HG02852 (cell line): ENCODE data around the gene PTGES2.
A peak's percentile ranks its signal among the peaks of the same experiment; 100 is the strongest.
"Not testable (repeated sequence)": the region's sequence is repeated elsewhere in the genome, so short reads cannot be mapped to it uniquely, and the experiment has no call there.

ENCODE experiments used
- ATAC-seq: cut with Tn5 transposase; IDR thresholded peaks from one replicate; pipeline ENCODE4 v1.9.1; 2021; ENCODE audit warnings: mild to moderate bottlenecking, moderate library complexity; ENCODE audit not compliant: unreplicated experiment

Gene PTGES2

DNA sequence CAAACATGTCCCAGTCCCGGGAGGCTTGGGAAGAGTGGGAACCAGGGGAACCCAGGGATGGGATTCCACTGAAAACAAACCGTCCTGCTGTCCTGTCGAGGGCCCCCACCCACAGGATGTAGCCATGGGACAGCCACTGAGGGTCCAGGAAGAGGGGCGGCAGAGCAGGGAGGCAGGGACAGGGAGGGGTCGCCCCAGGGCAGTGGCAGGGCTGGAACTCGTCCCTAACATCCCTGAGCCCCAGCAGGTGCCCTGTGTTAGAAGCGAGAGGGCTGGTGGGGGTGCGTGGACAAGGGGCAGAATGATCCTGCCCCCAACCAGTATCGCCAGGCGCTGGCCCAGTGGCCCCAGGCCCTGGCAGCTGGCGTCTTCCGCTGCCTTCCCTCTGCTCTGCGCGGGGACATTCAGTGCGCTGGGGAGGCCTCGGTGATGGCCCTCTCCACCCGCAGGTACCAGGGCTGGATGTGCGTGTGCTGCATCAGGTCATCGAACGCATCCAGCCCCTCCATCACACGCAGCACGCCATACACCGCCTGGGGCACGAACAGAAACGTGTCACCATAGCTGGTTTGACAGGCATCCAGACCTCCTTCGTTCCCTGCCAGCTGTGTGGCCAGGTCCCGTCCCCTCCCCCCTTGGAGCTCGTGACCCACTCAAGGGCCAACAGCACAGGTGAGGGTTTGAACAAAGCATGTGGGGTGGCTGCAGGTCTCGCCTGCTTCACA, 6.6 kb downstream of the PTGES2 start:
- no peak for ATAC-seq

DNA sequence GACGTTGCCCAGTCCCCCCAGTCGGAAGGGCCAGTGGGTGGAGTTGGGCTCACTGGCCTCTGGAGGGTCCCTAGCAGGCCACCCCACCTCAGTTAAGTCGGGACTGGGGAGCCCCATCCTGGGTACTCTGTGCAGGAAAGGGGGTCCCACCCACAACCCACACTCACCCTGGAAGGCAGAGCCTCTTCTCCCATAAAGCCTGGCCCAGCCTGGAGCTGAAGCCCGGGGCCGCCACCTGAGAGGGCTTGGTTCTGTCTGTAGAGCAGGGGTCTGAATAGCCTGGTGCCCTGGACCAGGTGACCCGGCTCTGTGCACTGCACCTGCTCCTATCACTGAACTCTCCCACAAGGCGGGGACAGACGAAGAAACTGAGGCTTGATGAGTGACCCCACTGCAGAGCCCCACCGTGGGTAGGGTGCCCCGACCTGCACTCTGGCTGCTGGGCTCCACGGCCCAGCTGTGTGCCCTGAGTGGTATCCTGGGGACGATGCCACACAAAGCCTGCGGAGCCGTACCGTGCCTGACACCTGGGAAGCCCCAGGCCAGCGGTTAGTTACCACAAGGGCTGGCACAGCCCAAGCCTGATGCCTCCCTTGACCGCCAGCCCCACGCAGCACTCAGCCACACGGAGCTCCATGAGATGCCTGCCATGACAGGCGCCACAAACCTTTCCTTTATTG, 7.3 kb downstream of the PTGES2 start:
- no peak for ATAC-seq

DNA sequence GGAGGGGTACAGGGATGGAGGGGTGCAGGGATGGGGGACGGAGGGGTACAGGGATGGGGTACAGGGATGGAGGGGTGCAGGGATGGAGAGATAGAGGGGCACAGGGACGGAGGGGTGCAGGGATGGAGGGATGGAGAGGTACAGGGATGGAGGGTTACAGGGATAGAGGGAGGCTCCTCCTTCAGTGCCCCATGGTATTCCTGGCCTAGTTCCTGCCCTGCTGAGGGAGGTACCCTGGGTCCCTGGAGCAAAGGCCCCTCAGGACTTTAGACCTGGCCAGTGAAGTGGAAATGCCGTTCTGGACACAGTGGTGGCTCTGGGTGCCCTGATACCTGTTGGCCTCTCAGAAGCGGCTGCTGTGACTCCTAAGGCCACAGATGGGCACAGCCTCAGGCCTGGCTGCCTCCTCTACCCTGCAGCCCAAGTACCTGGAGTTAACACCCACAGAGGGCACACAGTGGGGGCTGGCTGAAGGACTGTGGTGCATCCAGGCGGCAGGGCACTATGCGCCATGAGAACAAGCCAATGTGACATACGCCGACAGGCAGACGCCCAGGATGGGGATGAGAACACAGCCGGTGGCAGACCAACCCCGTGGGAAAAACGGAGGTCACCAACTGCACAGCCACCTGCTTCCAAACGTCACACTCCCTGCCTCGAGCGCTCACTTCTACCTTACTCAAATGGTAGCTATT, 8.4 kb downstream of the PTGES2 start:
- no peak for ATAC-seq

DNA sequence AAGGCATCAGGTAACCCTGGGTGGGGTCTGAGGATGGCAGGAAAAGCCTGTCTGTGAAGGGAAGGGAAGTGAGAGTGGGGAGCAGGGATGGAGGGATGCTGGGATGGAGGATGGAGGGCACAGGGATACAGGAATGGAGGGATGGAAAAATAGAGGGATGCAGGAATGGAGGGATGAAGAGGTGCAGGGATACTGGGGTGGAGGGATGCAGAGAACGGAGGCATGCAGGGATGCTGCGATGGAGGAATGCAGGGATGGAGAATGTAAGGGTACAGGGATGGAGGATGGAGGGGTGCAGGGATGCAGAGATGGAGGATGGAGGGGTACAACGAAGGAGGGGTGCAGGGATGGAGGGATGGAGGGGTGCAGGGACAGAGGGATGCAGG, 9.1 kb downstream of the PTGES2 start:
- ATAC-seq, result no peak

DNA sequence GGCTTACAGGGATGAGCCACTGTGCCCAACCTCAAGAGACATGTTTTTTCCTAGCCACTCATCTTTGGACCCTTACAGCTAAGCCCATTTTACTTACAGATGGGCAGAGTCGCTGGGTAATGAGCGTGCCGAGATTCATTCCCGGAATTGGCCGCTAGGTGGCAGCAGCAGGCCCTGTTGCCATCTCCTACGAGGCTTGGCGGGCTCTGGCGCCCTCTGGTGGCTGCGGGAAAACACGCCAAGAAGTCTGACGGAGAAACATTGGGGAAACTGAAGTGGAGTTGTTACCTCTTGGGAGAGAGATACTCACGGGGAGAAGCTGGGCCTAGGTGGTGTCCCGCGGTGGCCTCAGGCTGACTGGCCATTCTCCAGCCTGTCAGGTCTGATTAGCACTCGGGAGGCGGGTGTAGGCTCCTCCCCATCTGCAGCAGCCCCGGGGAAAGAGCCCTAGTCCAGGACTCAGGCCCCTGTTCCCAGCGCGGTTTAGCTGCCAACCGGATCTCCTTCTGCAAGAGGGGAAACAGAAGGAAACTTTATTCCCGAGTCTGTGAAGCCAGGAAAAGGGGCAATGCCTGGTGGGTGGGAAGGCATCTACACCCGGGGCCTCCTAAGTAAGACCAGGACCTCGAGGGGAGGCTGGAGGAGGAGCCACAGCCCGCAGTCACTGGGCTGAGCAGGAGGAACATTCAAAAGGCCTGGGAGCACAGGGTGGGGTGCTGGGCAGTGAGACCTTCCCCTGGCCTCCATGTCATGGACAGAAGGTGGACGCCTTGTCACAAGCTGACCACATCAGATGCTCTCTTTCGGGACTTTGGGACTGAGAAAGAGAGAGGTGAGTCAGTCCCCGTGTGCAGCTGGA, 9.7 kb downstream of the PTGES2 start:
- peak; percentile 65 for ATAC-seq

DNA sequence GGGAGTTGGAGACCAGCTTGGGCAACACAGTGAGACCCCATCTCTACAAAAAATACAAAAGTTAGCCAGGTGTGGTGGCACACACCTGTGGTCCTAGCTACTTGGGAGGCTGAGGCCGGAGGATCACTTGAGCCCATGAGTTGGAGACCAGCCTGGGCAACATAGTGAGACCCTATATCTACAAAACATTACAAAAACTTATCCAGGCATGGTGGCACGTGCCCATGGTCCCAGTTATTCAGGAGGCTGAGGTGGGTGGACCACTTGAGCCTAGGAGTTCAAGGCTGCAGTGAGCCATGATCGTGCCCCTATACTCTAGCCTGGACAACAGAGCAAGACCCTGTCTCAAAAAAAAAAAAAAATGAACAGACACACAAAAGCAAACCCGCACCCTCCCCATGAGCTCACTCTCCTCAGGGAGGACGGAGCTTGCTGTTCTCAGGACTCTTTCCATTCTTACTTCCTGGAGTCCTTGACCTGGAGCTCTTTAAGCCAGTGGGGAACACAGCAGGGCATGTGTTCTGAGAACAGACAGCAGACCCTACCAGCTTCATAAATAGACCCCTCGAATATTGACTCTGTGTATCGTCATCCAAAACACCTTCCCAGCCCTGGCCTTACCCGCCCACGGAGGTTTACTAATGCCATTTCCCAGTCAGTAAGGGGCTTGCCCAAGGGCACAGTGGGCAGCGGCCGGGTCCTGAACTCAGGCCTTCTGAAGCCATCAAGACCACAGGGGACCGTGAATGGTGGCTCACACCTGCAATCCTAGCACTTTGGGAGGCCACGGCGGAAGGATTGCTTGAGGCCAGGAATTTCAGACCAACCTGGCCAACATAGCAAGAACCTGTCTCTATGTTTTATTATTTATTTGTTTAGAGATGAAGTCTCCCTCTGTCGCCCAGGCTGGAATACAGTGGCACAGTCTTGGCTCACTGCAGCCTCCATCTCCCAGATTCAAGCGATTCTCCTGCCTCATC, 11.1 kb downstream of the PTGES2 start:
- ATAC-seq, result no peak

DNA sequence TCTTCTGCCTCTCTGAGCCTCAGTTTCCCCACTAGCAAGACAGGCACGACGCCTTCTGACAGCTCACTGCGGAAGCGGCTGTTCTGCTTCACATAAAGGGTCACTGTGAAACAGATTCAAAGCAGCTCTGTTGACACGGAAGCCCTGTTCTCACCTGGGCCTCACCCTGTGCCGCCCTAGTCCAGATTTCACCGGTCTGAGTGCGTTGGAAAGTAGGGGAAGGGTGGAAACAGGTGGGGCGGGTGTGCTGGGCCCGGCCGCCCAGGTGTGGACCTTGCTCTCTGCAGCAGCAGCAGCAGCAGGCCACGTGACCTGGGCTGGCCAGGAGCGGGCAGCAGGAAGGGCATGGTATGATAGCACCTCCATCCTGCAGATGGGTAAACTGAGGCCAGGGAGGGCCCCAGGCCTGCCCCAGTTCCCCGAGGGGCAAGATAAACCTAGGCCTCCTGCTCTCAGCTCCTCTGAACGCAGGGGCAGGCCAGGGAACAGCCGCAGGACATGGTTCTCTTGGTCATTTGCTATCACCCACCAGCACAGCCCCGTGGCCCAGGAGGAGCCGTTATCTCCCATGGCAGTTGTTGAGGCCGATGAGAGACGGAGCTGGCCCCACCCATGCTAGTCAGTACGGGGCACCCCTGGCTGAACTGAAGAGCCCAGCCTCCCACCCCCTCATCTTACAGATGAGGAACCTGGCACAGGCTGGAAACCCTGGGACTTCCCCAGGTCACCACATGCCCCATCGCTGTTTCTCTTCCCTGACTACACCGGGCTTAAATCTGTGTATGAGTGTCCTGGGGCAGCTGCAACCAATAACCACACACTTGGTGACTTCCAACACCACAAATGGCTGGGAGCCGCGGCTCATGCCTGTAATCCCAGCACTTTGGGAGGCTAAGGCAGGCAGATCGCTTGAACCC, 12.1 kb downstream of the PTGES2 start:
- ATAC-seq, result no peak

DNA sequence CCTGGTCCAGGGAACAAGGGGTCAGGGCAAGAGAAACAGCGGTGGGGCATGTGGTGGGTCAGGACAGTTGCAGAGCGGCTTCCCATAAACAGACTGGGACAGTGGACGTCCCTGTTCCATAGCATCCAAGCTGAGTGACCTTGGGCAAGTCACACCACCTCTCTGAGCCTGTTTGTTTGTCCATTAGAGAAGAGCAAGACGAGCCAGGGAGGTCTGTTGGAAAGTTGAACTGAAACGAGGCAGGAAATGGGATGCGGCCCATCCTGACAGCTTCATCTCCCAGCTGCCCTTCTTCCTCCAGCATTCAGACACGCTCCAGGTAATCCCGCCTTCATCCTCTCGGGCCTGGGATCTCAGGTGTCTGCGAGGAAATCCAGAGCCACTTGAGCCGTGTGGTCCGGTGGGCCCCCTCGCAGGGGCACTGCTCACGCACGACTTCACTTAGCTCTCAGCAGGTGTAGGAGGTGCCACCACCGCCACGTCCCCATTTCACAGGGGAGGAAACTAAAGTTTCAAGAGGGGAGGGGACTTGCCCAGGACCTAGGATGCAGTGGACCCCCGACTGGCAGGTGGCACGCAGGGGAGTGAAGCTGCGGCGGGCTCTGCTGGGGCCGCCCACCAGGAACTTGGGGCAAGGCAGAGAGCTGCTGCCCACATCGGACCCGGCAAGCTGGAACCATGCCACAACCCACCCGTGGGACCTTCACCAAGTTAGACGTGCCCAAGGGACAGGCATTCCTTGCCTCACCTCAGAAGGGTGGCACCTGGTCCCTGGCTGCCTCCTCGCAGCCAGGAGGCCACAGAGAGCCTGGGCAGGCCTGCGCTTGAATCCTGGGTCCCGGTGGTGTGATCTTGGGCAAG, 13.0 kb downstream of the PTGES2 start:
- no peak for ATAC-seq

DNA sequence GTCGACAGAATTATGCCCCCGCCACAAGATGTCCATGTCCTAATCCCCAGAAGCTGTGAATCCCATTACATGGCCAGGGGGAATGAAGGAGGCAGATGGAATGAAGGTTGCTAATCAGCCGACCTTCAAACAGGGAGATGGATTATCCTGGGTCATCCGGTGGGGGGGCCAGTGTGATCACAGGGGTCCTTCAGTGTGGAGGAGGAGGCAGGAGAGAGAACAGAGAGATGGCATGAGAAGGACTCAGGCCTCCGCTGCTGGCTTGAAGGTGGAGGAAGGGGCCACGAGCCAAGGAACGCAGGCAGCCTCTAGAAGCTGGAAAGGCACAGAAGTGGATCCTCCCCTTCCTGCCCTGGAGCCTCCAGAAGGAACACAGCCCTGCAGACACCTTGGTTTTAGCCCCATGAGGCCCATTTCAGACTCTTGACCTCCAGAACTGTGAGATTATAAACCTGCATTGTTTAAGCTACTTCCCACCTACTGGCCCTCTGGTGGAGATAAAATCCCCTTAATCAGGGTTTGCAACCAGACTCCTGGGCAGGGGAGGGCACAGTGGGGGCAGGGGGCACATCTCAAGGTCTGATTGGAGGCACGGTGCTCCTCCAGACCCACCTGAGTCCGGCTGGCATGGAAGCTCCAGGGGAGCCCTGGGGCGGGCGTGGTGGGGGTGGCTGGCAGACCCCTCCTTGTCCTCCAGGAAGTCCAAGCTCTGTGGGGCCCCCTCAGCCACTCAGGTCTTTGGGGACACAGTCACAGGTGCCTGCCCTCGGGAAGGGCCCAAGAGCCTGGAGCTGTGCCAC, 13.8 kb downstream of the PTGES2 start:
- ATAC-seq, result no peak

DNA sequence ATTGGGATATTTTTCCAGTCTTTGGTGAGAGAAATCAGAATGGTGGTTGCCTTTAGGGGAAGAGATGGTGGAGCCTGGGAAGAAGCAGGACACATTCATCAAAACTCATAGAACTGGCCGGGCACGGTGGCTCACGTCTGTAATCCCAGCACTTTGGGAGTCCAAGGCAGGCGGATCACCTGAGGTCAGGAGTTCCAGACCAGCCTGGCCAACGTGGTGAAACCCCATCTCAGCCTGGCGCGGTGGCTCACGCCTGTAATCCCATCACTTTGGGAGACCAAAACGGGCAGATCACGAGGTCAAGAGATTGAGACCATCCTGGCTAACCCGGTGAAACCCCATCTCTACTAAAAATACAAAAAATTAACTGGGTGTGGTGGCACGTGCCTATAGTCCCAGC, 15.8 kb downstream of the PTGES2 start:
- not testable (repeated sequence) for ATAC-seq

DNA sequence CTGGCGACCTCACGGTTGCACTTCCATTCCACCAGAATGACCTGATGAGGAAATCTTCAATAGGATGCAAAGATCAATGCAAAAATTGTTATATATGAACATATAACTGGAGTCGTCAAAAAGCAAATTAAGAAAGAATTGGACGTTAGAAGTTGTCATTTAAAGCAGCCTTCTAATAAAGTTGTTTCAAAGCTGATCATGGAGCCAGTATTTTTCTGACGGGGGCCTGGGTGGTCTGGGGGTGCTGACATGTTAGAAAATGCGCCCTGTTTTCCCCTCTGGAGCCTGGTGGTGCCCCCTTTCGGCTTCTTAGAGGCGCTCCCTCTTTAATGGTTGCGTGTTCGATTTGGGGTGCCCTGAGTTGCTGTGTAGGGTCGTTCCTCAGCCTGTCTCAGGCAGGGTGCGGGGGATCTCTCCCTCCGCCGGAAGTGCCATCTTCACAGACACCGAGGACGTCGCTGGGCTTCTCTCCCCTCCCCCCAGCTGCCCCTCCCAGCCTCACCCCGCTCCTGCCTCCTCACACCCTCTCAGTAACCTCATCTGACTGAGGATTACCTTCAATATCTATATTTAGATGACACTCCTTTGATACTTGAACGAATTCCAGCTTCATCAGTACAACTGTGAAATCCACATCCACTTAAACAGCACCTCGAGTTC, 18.3 kb downstream of the PTGES2 start:
- ATAC-seq, result no peak

DNA sequence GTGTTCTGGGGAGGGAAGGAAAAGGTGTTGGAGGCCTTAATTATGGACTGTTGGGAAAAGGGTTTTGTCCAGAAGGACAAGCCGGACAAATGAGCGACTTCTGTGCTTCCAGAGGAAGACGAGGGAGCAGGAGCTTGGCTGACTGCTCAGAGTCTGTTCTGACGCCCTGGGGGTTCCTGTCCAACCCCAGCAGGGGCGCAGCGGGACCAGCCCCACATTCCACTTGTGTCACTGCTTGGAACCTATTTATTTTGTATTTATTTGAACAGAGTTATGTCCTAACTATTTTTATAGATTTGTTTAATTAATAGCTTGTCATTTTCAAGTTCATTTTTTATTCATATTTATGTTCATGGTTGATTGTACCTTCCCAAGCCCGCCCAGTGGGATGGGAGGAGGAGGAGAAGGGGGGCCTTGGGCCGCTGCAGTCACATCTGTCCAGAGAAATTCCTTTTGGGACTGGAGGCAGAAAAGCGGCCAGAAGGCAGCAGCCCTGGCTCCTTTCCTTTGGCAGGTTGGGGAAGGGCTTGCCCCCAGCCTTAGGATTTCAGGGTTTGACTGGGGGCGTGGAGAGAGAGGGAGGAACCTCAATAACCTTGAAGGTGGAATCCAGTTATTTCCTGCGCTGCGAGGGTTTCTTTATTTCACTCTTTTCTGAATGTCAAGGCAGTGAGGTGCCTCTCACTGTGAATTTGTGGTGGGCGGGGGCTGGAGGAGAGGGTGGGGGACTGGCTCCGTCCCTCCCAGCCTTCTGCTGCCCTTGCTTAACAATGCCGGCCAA, 19.1 kb downstream of the PTGES2 start:
- no peak for ATAC-seq

DNA sequence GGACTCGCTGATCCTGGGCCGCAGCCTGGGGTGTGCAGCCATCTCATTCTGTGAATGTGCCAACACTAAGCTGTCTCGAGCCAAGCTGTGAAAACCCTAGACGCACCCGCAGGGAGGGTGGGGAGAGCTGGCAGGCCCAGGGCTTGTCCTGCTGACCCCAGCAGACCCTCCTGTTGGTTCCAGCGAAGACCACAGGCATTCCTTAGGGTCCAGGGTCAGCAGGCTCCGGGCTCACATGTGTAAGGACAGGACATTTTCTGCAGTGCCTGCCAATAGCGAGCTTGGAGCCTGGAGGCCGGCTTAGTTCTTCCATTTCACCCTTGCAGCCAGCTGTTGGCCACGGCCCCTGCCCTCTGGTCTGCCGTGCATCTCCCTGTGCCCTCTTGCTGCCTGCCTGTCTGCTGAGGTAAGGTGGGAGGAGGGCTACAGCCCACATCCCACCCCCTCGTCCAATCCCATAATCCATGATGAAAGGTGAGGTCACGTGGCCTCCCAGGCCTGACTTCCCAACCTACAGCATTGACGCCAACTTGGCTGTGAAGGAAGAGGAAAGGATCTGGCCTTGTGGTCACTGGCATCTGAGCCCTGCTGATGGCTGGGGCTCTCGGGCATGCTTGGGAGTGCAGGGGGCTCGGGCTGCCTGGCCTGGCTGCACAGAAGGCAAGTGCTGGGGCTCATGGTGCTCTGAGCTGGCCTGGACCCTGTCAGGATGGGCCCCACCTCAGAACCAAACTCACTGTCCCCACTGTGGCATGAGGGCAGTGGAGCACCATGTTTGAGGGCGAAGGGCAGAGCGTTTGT, 19.9 kb downstream of the PTGES2 start:
- ATAC-seq, result no peak

DNA sequence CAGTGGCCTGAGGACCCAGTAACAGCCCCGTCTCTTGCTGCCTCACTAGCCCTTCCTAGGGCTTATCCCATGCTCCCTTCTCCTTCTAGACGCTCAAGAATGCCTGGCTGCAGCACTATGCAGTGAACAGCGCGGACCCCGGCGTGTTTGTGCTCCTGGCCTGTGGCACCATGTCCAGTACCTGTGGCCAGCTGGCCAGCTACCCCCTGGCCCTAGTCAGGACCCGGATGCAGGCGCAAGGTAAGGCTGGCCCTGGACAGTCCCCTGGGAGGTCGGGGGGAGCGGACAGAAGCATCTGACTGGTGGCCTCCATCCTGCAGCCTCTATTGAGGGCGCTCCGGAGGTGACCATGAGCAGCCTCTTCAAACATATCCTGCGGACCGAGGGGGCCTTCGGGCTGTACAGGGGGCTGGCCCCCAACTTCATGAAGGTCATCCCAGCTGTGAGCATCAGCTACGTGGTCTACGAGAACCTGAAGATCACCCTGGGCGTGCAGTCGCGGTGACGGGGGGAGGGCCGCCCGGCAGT, 20.5 kb downstream of the PTGES2 start:
- ATAC-seq, result no peak
